HG03457 (cell line): Measurements from ENCODE around the gene AP3M1.
"Not testable (repeated sequence)": the region's sequence is repeated elsewhere in the genome, so short reads cannot be mapped to it uniquely, and the experiment has no call there.

Source experiments
- ATAC-seq: cut with Tn5 transposase; IDR thresholded peaks from one replicate; pipeline ENCODE4 v1.9.1; 2021; ENCODE audit warnings: moderate number of reproducible peaks; ENCODE audit not compliant: unreplicated experiment

Gene AP3M1

GRCh38 chr10:74150204-74150989 is at the start of gene AP3M1:
Gene AP3M1 (minus strand): TSS chr10:74150828. CDS start chr10:74138379, 12,449 bp downstream.
- ATAC-seq, result peak; percentile 30

GRCh38 chr10:74199315-74199714 is 48.7 kb upstream of the AP3M1 start:
- no peak for ATAC-seq

- ATAC-seq, result no peak
These were observed 44.4 kb upstream of the AP3M1 start for GRCh38 chr10:74194999-74195398.

- no peak for ATAC-seq
These were observed 43.9 kb upstream of the AP3M1 start for GRCh38 chr10:74194545-74194944.

- no peak for ATAC-seq
These were observed 39.9 kb upstream of the AP3M1 start for GRCh38 chr10:74190494-74190893.

- peak; percentile 73 for ATAC-seq
These were observed 39.4 kb upstream of the AP3M1 start for GRCh38 chr10:74189999-74190421.

- not testable (repeated sequence) for ATAC-seq
These were observed 38.0 kb upstream of the AP3M1 start for GRCh38 chr10:74188617-74189016.

GRCh38 chr10:74187237-74187636 is 36.6 kb upstream of the AP3M1 start:
- ATAC-seq, result no peak

- no peak for ATAC-seq
These were observed 36.0 kb upstream of the AP3M1 start for GRCh38 chr10:74186678-74187077.

- no peak for ATAC-seq
These were observed 28.6 kb upstream of the AP3M1 start for GRCh38 chr10:74179111-74179710.

- ATAC-seq, result no peak
These were observed 27.6 kb upstream of the AP3M1 start for GRCh38 chr10:74178042-74178791.

- ATAC-seq, result peak; percentile 19
These were observed 26.6 kb upstream of the AP3M1 start for GRCh38 chr10:74177140-74177677.

- ATAC-seq, result peak; percentile 86
These were observed 25.9 kb upstream of the AP3M1 start for GRCh38 chr10:74176380-74177139.

GRCh38 chr10:74175510-74176379 is 25.1 kb upstream of the AP3M1 start:
- no peak for ATAC-seq

- ATAC-seq, result no peak
These were observed 23.9 kb upstream of the AP3M1 start for GRCh38 chr10:74174521-74174920.

GRCh38 chr10:74171625-74172024 is 21.0 kb upstream of the AP3M1 start:
- ATAC-seq, result no peak

GRCh38 chr10:74167443-74167842 is 16.8 kb upstream of the AP3M1 start:
- no peak for ATAC-seq

GRCh38 chr10:74165530-74165901 is 14.9 kb upstream of the AP3M1 start:
- no peak for ATAC-seq

- ATAC-seq, result no peak
These were observed 14.3 kb upstream of the AP3M1 start for GRCh38 chr10:74164716-74165529.
